Esophagus mucosa (tissue), 1 donor: Measurements from ENCODE around the gene PRSS35. TPM values are rescaled to one million over a fixed set of nuclear protein-coding genes. Genes with fewer than 3 reads are reported as not detected.
"Not testable (repeated sequence)": the region's sequence is repeated elsewhere in the genome, so short reads cannot be mapped to it uniquely, and the experiment has no call there.

ENCODE experiments used
- ATAC-seq: fragments of 200-7000 bp; cut with Tn5 transposase; one replicate; pipeline ENCODE4 v1.9.1; 2020
- total RNA-seq: library from RNA; stranded (reverse); gene quantifications from one replicate; pipeline ENCODE4 v1.2.4, GENCODE V29; 2023
- donor health status: DM: yes; HTN: yes; CAD: no.

PRSS35 gene
- total RNA-seq = not detected

- peak; percentile 77 for ATAC-seq
Observed at GRCh38 chr6:83511901-83512681, at the start of gene PRSS35. PRSS35 (plus strand) TSS chr6:83512534; CDS start chr6:83523442, 10,908 bp downstream.

GRCh38 chr6:83463886-83464285 is 48.4 kb upstream of the PRSS35 start:
- peak; percentile 88 for ATAC-seq

- peak; percentile 92 for ATAC-seq
Observed at GRCh38 chr6:83464381-83465140, 47.8 kb upstream of the PRSS35 start.

- ATAC-seq = no peak
Observed at GRCh38 chr6:83466328-83466727, 46.0 kb upstream of the PRSS35 start.

- ATAC-seq = no peak
Observed at GRCh38 chr6:83467620-83468036, 44.7 kb upstream of the PRSS35 start.

- ATAC-seq = no peak
Observed at GRCh38 chr6:83470001-83470400, 42.3 kb upstream of the PRSS35 start.

GRCh38 chr6:83470587-83470986 is 41.7 kb upstream of the PRSS35 start:
- ATAC-seq = no peak

GRCh38 chr6:83472767-83473166 is 39.6 kb upstream of the PRSS35 start:
- no peak for ATAC-seq

GRCh38 chr6:83474309-83474708 is 38.0 kb upstream of the PRSS35 start:
- no peak for ATAC-seq

GRCh38 chr6:83476971-83477370 is 35.4 kb upstream of the PRSS35 start:
- ATAC-seq = no peak

- no peak for ATAC-seq
Observed at GRCh38 chr6:83479389-83479788, 32.9 kb upstream of the PRSS35 start.

GRCh38 chr6:83480470-83480869 is 31.9 kb upstream of the PRSS35 start:
- ATAC-seq = peak; percentile 77

- not testable (repeated sequence) for ATAC-seq
Observed at GRCh38 chr6:83481938-83482337, 30.4 kb upstream of the PRSS35 start.

GRCh38 chr6:83488448-83488847 is 23.9 kb upstream of the PRSS35 start:
- ATAC-seq = no peak

- no peak for ATAC-seq
Observed at GRCh38 chr6:83488861-83489260, 23.5 kb upstream of the PRSS35 start.

- ATAC-seq = no peak
Observed at GRCh38 chr6:83490217-83490807, 22.0 kb upstream of the PRSS35 start.

- no peak for ATAC-seq
Observed at GRCh38 chr6:83505356-83505755, 7.0 kb upstream of the PRSS35 start.

- ATAC-seq = no peak
Observed at GRCh38 chr6:83509441-83509840, 2.9 kb upstream of the PRSS35 start.

- ATAC-seq = no peak
Observed at GRCh38 chr6:83510791-83511190, 1.5 kb upstream of the PRSS35 start.

GRCh38 chr6:83511266-83511665 is 1.1 kb upstream of the PRSS35 start:
- no peak for ATAC-seq

GRCh38 chr6:83514466-83514865 is 2.1 kb downstream of the PRSS35 start:
- ATAC-seq = no peak

- ATAC-seq = peak; percentile 57
Observed at GRCh38 chr6:83514866-83515466, 2.6 kb downstream of the PRSS35 start.

- no peak for ATAC-seq
Observed at GRCh38 chr6:83517500-83517899, 5.2 kb downstream of the PRSS35 start.
